Measurements from ENCODE around the gene PNISR. TPM values are rescaled to one million over a fixed set of nuclear protein-coding genes. Genes with fewer than 3 reads are reported as not detected.
A peak's percentile ranks its signal among the peaks of the same experiment; 100 is the strongest.

PNISR gene
- total and polyA plus RNA-seq, 2 of the 13 experiments (the other 11 are each of a cell fraction or from before 2014, with no cell fraction given) = 43.0 to 48.0 TPM

DNA sequence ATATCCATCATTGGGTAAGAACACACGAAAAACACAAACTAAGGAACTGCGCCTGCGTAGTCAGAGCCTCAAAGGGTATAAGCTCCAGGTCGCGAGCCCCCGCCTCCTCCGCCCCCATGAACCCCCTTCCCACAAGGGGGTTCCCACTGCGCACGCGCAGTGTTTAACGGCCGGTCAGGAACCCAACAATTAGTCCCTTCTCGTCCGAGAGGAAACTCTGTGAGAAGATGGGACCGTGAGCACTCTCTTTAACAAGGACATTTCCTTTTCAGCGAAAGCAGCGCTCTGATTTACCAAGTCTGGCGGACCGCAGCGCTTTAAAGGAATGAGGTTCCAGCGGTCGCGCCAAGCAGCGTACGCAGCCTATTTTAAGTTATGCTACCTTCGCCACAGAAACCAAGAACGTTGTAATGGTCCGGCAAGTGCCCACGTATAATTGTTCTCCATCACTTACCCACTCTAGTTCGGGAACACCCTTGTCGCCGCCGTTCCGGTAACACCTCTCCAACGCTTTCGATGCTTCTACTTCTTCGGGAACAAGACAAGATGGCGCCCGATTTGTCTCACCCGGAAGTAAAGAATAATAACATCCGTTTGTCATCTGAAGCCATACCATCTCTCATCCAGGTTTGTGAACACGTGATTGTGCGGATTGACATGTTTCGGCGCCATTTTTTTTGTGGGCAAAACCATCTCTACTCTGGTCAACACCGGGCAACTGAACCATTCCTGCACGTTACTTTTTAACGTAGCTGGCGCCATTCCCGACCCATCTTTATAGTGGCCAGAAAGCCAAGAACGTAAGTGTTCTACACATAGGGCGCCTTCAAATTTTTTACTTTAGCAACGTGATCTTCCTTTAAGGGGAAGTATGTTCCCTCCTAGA, at the start of gene PNISR (continued):
- TF ChIP-seq, protein P1, sequence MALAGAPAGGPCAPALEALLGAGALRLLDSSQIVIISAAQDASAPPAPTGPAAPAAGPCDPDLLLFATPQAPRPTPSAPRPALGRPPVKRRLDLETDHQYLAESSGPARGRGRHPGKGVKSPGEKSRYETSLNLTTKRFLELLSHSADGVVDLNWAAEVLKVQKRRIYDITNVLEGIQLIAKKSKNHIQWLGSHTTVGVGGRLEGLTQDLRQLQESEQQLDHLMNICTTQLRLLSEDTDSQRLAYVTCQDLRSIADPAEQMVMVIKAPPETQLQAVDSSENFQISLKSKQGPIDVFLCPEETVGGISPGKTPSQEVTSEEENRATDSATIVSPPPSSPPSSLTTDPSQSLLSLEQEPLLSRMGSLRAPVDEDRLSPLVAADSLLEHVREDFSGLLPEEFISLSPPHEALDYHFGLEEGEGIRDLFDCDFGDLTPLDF (CRISPR knock-in tag; IDR thresholded peaks at IDR 0.05) = peak; percentile 54; the same call in 1 of the 2 replicates
- TF ChIP-seq ZNF652 (CRISPR knock-in tag; IDR thresholded peaks at IDR 0.05; ENCODE audit: borderline replicate concordance, low read depth) (no peak), MED1 (CRISPR knock-in tag; IDR thresholded peaks at IDR 0.05) (no peak; the same call in 1 of the 2 replicates), TOE1 (CRISPR knock-in tag; IDR thresholded peaks at IDR 0.05) (0 out of 2 replicates have a peak, but pooled peaks have one; percentile 12), CCDC6 (CRISPR knock-in tag; IDR thresholded peaks at IDR 0.05) (0 out of 2 replicates have a peak, but pooled peaks have one; percentile 7), MAZ (IDR thresholded peaks at IDR 0.05; ENCODE audit: borderline replicate concordance, low read depth, low read length) (peak; percentile 85; the same call in 1 of the 2 replicates), MAZ (CRISPR knock-in tag; IDR thresholded peaks at IDR 0.05; ENCODE audit: low read depth) (peak; percentile 67; the same call in 1 of the 2 replicates), RELA (CRISPR knock-in tag; IDR thresholded peaks at IDR 0.05) (peak; percentile 44; the same call in 1 of the 2 replicates), HOXD1 (CRISPR knock-in tag; IDR thresholded peaks at IDR 0.05) (0 out of 2 replicates have a peak, but pooled peaks have one; percentile 29), ZNF337 (CRISPR knock-in tag; IDR thresholded peaks at IDR 0.05; ENCODE audit: borderline replicate concordance, low read depth) (peak; percentile 82), ERF (CRISPR knock-in tag; IDR thresholded peaks at IDR 0.05) (peak; percentile 67), NFIC (IDR thresholded peaks at IDR 0.05; ENCODE audit: low read length) (0 out of 2 replicates have a peak, but pooled peaks have one; percentile 50), ZMYM4 (CRISPR knock-in tag; IDR thresholded peaks at IDR 0.05) (peak; percentile 75), SRY (CRISPR knock-in tag; IDR thresholded peaks at IDR 0.05) (peak; percentile 45; the same call in 1 of the 2 replicates), NAIF1 (CRISPR knock-in tag; IDR thresholded peaks at IDR 0.05; ENCODE audit: borderline replicate concordance) (peak; percentile 99), ZNF501 (CRISPR knock-in tag; IDR thresholded peaks at IDR 0.05) (peak; percentile 94), CREM (IDR thresholded peaks at IDR 0.05) (peak; percentile 93), CREM (CRISPR knock-in tag; IDR thresholded peaks at IDR 0.05) (no peak)
- TF ChIP-seq, protein P2, sequence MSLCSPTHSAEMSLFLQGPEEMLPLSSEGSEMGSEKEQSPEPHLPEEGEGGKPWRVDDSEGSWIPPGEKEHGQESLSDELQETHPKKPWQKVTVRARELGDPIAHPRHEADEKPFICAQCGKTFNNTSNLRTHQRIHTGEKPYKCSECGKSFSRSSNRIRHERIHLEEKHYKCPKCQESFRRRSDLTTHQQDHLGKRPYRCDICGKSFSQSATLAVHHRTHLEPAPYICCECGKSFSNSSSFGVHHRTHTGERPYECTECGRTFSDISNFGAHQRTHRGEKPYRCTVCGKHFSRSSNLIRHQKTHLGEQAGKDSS (CRISPR knock-in tag; IDR thresholded peaks at IDR 0.05; ENCODE audit: borderline replicate concordance, low read depth) = 0 out of 2 replicates have a peak, but pooled peaks have one; percentile 11
- TF ChIP-seq, protein P3, sequence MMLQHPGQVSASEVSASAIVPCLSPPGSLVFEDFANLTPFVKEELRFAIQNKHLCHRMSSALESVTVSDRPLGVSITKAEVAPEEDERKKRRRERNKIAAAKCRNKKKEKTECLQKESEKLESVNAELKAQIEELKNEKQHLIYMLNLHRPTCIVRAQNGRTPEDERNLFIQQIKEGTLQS (CRISPR knock-in tag; IDR thresholded peaks at IDR 0.05) = peak; percentile 36; the same call in 1 of the 2 replicates
- TF ChIP-seq, protein P4, sequence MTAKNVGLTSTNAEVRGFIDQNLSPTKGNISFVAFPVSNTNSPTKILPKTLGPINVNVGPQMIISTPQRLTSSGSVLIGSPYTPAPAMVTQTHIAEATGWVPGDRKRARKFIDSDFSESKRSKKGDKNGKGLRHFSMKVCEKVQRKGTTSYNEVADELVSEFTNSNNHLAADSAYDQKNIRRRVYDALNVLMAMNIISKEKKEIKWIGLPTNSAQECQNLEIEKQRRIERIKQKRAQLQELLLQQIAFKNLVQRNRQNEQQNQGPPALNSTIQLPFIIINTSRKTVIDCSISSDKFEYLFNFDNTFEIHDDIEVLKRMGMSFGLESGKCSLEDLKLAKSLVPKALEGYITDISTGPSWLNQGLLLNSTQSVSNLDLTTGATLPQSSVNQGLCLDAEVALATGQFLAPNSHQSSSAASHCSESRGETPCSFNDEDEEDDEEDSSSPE (CRISPR knock-in tag; IDR thresholded peaks at IDR 0.05) = 0 out of 2 replicates have a peak, but pooled peaks have one; percentile 44
- TF ChIP-seq, protein P5, sequence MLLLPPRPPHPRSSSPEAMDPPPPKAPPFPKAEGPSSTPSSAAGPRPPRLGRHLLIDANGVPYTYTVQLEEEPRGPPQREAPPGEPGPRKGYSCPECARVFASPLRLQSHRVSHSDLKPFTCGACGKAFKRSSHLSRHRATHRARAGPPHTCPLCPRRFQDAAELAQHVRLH (CRISPR knock-in tag; IDR thresholded peaks at IDR 0.05; ENCODE audit: borderline replicate concordance, low read depth) = peak; percentile 65; the same call in 1 of the 2 replicates
- TF ChIP-seq, protein P6, sequence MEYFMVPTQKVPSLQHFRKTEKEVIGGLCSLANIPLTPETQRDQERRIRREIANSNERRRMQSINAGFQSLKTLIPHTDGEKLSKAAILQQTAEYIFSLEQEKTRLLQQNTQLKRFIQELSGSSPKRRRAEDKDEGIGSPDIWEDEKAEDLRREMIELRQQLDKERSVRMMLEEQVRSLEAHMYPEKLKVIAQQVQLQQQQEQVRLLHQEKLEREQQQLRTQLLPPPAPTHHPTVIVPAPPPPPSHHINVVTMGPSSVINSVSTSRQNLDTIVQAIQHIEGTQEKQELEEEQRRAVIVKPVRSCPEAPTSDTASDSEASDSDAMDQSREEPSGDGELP (IDR thresholded peaks at IDR 0.05; ENCODE audit: borderline replicate concordance, low read depth) = peak; percentile 7; the same call in 1 of the 2 replicates
- TF ChIP-seq, protein P7, sequence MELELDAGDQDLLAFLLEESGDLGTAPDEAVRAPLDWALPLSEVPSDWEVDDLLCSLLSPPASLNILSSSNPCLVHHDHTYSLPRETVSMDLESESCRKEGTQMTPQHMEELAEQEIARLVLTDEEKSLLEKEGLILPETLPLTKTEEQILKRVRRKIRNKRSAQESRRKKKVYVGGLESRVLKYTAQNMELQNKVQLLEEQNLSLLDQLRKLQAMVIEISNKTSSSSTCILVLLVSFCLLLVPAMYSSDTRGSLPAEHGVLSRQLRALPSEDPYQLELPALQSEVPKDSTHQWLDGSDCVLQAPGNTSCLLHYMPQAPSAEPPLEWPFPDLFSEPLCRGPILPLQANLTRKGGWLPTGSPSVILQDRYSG (CRISPR knock-in tag; IDR thresholded peaks at IDR 0.05) = no peak

All from HepG2 (cell line).